ENCODE data around the gene TRMT10B.
A peak's percentile ranks its signal among the peaks of the same experiment; 100 is the strongest.
"Not testable (repeated sequence)": the region's sequence is repeated elsewhere in the genome, so short reads cannot be mapped to it uniquely, and the experiment has no call there.

Gene TRMT10B

GRCh38 chr9:37752112-37752511 lies 1.5 kb upstream of the TRMT10B start:
- not testable (repeated sequence) for DNase-seq

- no peak for DNase-seq
Observed at GRCh38 chr9:37752642-37753488, 740 bp upstream of the TRMT10B start.

GRCh38 chr9:37758747-37759146 lies 5.1 kb downstream of the TRMT10B start:
- no peak for DNase-seq

GRCh38 chr9:37760416-37761161 lies 7.0 kb downstream of the TRMT10B start:
- DNase-seq: no peak

- no peak for DNase-seq
Observed at GRCh38 chr9:37761511-37761910, 7.9 kb downstream of the TRMT10B start.

GRCh38 chr9:37765263-37765662 lies 11.7 kb downstream of the TRMT10B start:
- DNase-seq: not testable (repeated sequence)

- DNase-seq: no peak
Observed at GRCh38 chr9:37769306-37769705, 15.7 kb downstream of the TRMT10B start.

- DNase-seq: no peak
Observed at GRCh38 chr9:37769995-37770394, 16.4 kb downstream of the TRMT10B start.

- DNase-seq: no peak
Observed at GRCh38 chr9:37775216-37775919, 21.8 kb downstream of the TRMT10B start.

- DNase-seq: no peak
Observed at GRCh38 chr9:37776328-37776727, 22.7 kb downstream of the TRMT10B start.

- no peak for DNase-seq
Observed at GRCh38 chr9:37778534-37778933, 24.9 kb downstream of the TRMT10B start.

- no peak for DNase-seq
Observed at GRCh38 chr9:37784291-37784615, 30.6 kb downstream of the TRMT10B start.

- peak in 1 of 2 experiments; percentile 81 for DNase-seq
Observed at GRCh38 chr9:37784616-37785483, 31.2 kb downstream of the TRMT10B start, which contains the start of gene EXOSC3. Gene EXOSC3, minus strand, starts transcription at chr9:37785064. Its CDS starts 20 bp downstream, at chr9:37785044.

- DNase-seq: no peak
Observed at GRCh38 chr9:37787059-37787458, 33.5 kb downstream of the TRMT10B start.

GRCh38 chr9:37788332-37788731 lies 34.7 kb downstream of the TRMT10B start:
- DNase-seq: no peak

- no peak for DNase-seq
Observed at GRCh38 chr9:37790096-37790495, 36.5 kb downstream of the TRMT10B start.

- DNase-seq: no peak
Observed at GRCh38 chr9:37792122-37792521, 38.5 kb downstream of the TRMT10B start.

- DNase-seq: no peak
Observed at GRCh38 chr9:37796232-37796631, 42.6 kb downstream of the TRMT10B start.

GRCh38 chr9:37798677-37799076 lies 45.1 kb downstream of the TRMT10B start:
- DNase-seq: no peak

GRCh38 chr9:37800631-37801286 lies 47.2 kb downstream of the TRMT10B start, which contains the start of gene DCAF10:
Gene DCAF10, plus strand, starts transcription at chr9:37800797. Its CDS starts 70 bp downstream, at chr9:37800867.
- peak in 1 of 2 experiments; percentile 28 for DNase-seq

GRCh38 chr9:37801287-37801850 lies 47.8 kb downstream of the TRMT10B start:
- DNase-seq: no peak

All from cerebellar nuclear complex (tissue), 1 donor.